BLaER1 treated with 17β-estradiol and CSF1 and Interleukin-3, amounts not matched to agents 10 nM and 100 nM (cell line): ENCODE data around the gene ENHO.
A peak's percentile ranks its signal among the peaks of the same experiment; 100 is the strongest.

ENCODE experiments used
- H3K27ac ChIP-seq, 11 experiments: shearing (Covaris generic); formaldehyde crosslinking; 2 replicates each; pipeline ENCODE4 v1.8.1; 2022
- H3K27me3 ChIP-seq, 11 experiments: shearing (Covaris generic); formaldehyde crosslinking; 2 replicates each; pipeline ENCODE4 v1.8.1; 2022
- H3K36me3 ChIP-seq, 11 experiments: shearing (Covaris generic); formaldehyde crosslinking; 2 replicates each; pipeline ENCODE4 v1.8.1; 2022
- H3K4me1 ChIP-seq, 10 experiments: shearing (Covaris generic); formaldehyde crosslinking; 2 replicates each; pipeline ENCODE4 v1.8.1; 2022
- H3K4me2 ChIP-seq, 11 experiments: shearing (Covaris generic); formaldehyde crosslinking; 2 replicates each; pipeline ENCODE4 v1.8.1; 2022
- H3K4me3 ChIP-seq, 10 experiments: shearing (Covaris generic); formaldehyde crosslinking; 2 replicates each; pipeline ENCODE4 v1.8.1; 2022
- H3K9ac ChIP-seq, 11 experiments: shearing (Covaris generic); formaldehyde crosslinking; 2 replicates each; pipeline ENCODE4 v1.8.1; 2022
- H3K9me3 ChIP-seq, 11 experiments: shearing (Covaris generic); formaldehyde crosslinking; replicated peaks in 1 of 11; 2 replicates each; pipeline ENCODE4 v1.8.1; 2022
- H4K20me1 ChIP-seq, 11 experiments: shearing (Covaris generic); formaldehyde crosslinking; 2 replicates each; pipeline ENCODE4 v1.8.1; 2022
- Cebpa-rat ChIP-seq, 11 experiments: shearing (Covaris generic); IDR thresholded peaks; 2 replicates each; pipeline ENCODE4 v1.8.1; 2022

Gene ENHO

DNA sequence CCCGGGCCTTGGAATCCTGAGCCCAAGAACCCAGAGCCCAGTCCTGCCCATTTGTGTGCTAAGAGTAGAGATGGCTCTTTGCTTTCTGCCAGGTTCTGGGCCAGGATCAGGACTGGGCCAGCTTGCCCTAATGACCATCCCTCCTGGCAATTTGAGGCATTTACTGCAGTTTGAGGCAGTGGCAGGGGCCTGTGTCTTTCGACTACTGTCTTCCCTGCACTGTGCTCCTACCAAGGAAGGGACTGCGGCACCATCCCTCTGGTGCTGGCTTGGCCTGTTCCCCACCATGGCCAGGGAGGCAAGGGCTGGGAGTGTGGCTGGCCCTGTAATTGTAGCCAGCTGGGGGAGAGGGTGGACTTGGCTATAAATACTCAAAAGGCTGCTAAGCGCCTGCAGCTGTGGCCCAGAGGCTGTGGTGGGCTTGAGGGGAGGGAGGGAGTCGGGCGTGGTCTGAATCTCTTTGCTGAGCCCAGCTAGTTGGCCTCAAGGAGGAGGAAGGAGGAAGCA is 4.6 kb downstream of the ENHO start:
- Histone ChIP-seq H3K4me2 (peak overlapping the region; percentile 76 to 93 (median 82)), H3K9ac (peak overlapping the region in 8 of 11 experiments; percentile 3 to 53 (median 26); a peak in 8 of 22 replicates), H3K36me3 (no peaks in the 10 kb centered on the region), H3K4me1 (peaks cover 51 to 83% (median 72%) of the 10 kb centered on the region in 10 experiments), H3K27ac (peak overlapping the region in 7 of 11 experiments; percentile 15 to 74 (median 55); a peak in 12 of 22 replicates), H4K20me1 (peaks cover 0 to 15% (median 0%) of the 10 kb centered on the region in 11 experiments; a peak in 6 of 22 replicates), H3K4me3 (peak overlapping the region in 1 of 10 experiments; percentile 29; a peak in 3 of 20 replicates), H3K9me3 (no peaks in the 10 kb centered on the region), H3K27me3 (peaks cover 5 to 19% (median 12%) of the 10 kb centered on the region in 11 experiments; a peak in 15 of 22 replicates)
- TF ChIP-seq Cebpa-rat (IDR thresholded peaks at IDR 0.05) = no peak

DNA sequence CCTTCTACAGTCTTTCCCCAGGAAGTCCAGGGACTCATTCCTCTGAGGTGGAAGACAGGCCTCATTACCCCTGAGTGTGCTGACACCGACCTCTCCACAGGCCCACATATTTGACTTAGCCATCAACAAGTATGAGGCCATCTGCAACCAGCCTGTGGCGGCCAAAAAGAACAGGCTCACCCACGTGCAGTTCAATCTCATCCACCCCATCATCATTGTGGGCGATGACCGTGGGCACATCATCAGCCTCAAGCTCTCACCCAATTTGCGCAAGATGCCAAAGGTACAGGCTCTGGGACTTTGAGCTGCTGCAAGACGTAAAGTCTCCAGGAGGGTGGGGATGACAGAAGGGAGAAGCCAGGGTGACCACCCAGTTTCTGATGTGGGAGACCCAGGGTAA is 5.6 kb downstream of the ENHO start:
- Histone ChIP-seq H3K4me3 (peak overlapping the region in 1 of 10 experiments; percentile 29; a peak in 1 of 20 replicates), H3K4me1 (peaks cover 50 to 87% (median 76%) of the 10 kb centered on the region in 10 experiments), H4K20me1 (peaks cover 0 to 15% (median 0%) of the 10 kb centered on the region in 11 experiments; a peak in 6 of 22 replicates), H3K9ac (no peak overlapping the region; a peak in 1 of 22 replicates), H3K4me2 (peak overlapping the region; percentile 76 to 93 (median 82)), H3K27me3 (peaks cover under 1 to 13% (median 7%) of the 10 kb centered on the region in 11 experiments; a peak in 14 of 22 replicates), H3K27ac (peak overlapping the region in 3 of 11 experiments; percentile 55 to 74 (median 56); a peak in 4 of 22 replicates), H3K36me3 (no peaks in the 10 kb centered on the region), H3K9me3 (no peaks in the 10 kb centered on the region)
- no peak for TF ChIP-seq Cebpa-rat (IDR thresholded peaks at IDR 0.05)

DNA sequence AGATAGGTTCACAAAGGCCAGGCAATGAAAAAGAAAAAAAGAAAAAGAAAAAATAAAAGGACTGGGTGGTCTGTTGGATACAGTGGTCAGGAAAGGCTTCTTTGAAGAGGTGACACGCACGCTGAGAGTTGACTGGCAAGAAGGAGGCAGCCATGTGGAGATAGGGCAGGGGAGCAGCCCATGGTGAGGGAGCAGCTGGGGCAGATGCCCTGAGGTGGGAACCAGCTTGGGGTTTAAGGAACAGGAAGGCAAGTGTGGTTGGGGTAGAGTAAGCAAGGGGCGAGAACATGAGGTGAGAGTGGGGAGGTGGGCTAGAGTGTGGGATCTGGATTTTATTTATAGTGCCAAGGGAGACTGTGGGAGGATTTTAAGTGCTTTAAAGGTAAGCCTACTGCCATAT is 6.8 kb downstream of the ENHO start:
- Histone ChIP-seq H3K27me3 (0 out of 22 replicates have a peak, but pooled peaks cover 0 to under 1% (median 0%) of the 10 kb centered on the region in 11 experiments), H3K4me3 (no peak overlapping the region), H3K27ac (no peak overlapping the region), H4K20me1 (peaks cover 0 to 15% (median 0%) of the 10 kb centered on the region in 11 experiments; a peak in 2 of 22 replicates), H3K9me3 (no peaks in the 10 kb centered on the region), H3K9ac (no peak overlapping the region), H3K4me1 (peaks cover 44 to 78% (median 70%) of the 10 kb centered on the region in 10 experiments), H3K4me2 (peak overlapping the region in 4 of 11 experiments; percentile 7 to 93 (median 18); a peak in 4 of 22 replicates), H3K36me3 (no peaks in the 10 kb centered on the region)
- no peak for TF ChIP-seq Cebpa-rat (IDR thresholded peaks at IDR 0.05)

DNA sequence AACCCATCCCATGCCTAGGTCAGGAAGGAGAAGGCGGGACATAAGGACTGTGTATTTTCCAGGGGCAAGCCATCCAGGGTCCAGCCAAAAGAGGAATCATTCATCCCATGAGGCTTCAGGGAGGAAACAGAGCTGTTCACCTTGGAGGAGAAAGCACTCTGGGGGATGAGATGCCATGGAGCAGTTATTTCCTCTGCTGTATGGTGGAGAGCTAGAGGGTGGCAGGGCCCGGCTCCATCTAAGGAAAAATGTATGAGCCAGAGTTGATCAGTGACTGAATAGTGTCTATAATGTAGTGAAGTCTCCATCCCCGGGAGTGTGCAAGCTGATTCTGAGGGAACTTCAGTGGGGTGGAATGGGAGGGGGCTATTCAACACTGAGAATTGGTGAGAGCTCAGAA is 8.0 kb downstream of the ENHO start:
- no peak for TF ChIP-seq Cebpa-rat (IDR thresholded peaks at IDR 0.05)
- H3K27me3 ChIP-seq = no peaks in the 10 kb centered on the region
- H3K4me3 ChIP-seq = no peak overlapping the region
- peaks cover 0 to 15% (median 0%) of the 10 kb centered on the region in 11 experiments; a peak in 2 of 22 replicates for H4K20me1 ChIP-seq
- H3K9me3 ChIP-seq = no peaks in the 10 kb centered on the region
- no peak overlapping the region for H3K9ac ChIP-seq
- H3K4me1 ChIP-seq = peaks cover 33 to 71% (median 63%) of the 10 kb centered on the region in 10 experiments
- 0 out of 22 replicates have a peak overlapping the region, but pooled peaks of 1 of the 11 experiments have one; percentile 64 for H3K4me2 ChIP-seq
- H3K36me3 ChIP-seq = no peaks in the 10 kb centered on the region
- H3K27ac ChIP-seq = no peak overlapping the region

DNA sequence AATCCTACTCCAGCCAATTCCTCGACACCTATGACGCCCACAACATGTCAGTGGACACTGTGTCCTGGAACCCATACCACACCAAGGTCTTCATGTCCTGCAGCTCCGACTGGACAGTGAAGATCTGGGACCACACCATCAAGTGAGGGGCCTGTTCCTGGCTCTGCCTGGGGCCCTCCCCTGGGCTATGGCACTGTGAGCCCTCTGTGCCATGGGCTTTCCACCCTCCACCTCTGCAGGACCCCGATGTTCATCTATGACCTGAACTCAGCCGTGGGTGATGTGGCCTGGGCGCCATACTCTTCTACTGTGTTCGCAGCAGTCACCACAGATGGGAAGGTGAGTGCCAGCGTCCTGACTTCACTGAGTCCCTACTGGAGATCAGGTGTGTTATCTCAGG is 8.4 kb downstream of the ENHO start:
- Histone ChIP-seq H3K9ac (no peak overlapping the region; a peak in 1 of 22 replicates), H3K4me1 (peaks cover 28 to 67% (median 59%) of the 10 kb centered on the region in 10 experiments), H3K4me3 (no peak overlapping the region), H3K4me2 (peak overlapping the region in 7 of 11 experiments; percentile 28 to 86 (median 64); a peak in 9 of 22 replicates), H3K27me3 (no peaks in the 10 kb centered on the region), H3K36me3 (no peaks in the 10 kb centered on the region), H3K27ac (no peak overlapping the region), H4K20me1 (peaks cover 0 to 13% (median 0%) of the 10 kb centered on the region in 11 experiments; a peak in 3 of 22 replicates), H3K9me3 (no peaks in the 10 kb centered on the region)
- TF ChIP-seq Cebpa-rat (IDR thresholded peaks at IDR 0.05) = no peak

DNA sequence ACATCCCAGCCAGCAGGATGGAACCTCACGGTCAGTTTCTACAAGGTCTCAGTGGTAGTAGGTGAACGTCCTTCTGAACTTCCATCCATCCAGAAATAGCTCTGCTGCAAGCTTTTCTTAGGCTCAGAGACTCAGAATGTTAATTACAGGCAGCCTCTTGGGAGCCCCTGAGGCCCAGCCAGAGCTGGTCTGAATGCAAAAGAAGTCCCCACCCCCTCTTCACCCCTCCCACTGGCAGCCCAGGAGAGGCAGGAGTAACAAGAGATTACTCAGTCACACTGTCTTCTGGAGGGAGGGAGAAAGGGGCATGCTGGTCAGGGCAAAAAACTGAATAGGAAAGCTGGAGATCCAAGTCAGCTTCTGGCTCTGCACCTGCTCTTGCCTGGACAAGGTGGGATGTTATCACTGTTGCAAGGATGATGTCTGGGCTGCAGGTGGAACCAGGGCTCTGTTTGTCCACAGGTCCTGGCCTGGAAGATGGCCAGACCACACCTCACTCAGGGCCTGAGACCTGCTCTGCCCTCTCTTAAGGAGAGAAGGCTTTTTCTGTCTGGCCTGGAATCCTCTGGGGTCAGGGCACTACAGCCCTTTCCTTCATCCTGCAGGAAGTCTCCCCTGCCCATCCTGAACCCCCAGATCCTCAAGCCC is 9.1 kb downstream of the ENHO start:
- H3K9me3 ChIP-seq = no peaks in the 10 kb centered on the region
- no peaks in the 10 kb centered on the region for H3K36me3 ChIP-seq
- H3K9ac ChIP-seq = peak overlapping the region in 4 of 11 experiments; percentile 9 to 43 (median 21); a peak in 3 of 22 replicates
- H3K4me3 ChIP-seq = no peak overlapping the region
- H3K27ac ChIP-seq = no peak overlapping the region
- H3K4me2 ChIP-seq = peak overlapping the region in 9 of 11 experiments; percentile 24 to 86 (median 64); a peak in 17 of 22 replicates
- H3K4me1 ChIP-seq = peaks cover 21 to 60% (median 52%) of the 10 kb centered on the region in 10 experiments
- TF ChIP-seq Cebpa-rat (IDR thresholded peaks at IDR 0.05) = no peak
- H4K20me1 ChIP-seq = peaks cover 0 to 8% (median 0%) of the 10 kb centered on the region in 11 experiments; a peak in 3 of 22 replicates
- H3K27me3 ChIP-seq = no peaks in the 10 kb centered on the region

DNA sequence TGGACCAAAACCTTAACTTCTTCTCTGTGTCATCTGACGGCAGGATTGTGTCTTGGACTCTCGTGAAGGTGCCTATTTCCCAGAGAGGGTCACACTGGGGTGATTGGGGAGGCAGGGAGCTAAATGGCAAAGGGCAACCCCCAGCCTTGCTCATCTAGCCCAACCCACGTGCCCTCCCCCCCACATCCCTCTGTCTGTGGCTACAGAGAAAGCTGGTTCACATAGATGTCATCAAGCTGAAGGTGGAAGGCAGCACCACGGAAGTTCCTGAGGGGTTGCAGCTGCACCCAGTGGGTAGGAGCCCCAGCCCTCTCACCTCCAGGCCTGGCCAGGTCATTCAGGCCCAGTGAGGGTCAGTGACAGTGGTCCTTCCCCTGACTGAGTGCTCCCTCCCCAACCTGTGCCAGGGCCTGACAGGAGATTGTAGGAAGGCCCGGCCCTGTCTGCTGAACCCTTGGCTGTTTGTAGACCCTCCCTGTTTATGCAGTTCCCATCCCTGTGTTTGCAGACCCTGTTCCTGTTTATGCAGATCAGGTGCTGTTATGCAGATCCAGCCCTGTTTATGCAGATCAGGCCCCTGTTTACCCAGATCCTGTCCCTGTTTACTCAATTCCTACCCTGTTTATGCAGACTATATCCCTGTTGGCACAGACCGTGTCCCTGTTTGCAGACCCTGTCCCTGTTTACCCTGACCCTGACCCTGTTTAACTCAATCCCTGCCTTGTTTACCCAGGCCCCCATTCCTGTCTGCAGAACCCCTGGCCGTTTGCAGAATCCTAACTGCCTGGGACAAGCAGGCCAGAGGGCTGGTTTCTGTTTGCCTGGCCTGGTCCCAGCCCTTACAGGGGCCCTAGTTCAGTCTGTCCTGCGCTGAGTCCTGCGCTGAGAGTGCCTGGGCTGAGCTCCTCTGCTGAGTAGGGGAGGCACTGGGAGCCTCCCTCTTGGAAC is 10.4 kb downstream of the ENHO start:
- Histone ChIP-seq H3K36me3 (no peaks in the 10 kb centered on the region), H3K27ac (no peak overlapping the region), H4K20me1 (peaks cover 0 to 3% (median 0%) of the 10 kb centered on the region in 11 experiments; a peak in 2 of 22 replicates), H3K27me3 (no peaks in the 10 kb centered on the region), H3K4me3 (no peak overlapping the region), H3K4me2 (peak overlapping the region in 9 of 11 experiments; percentile 24 to 86 (median 64); a peak in 17 of 22 replicates), H3K4me1 (peaks cover 8 to 47% (median 39%) of the 10 kb centered on the region in 10 experiments), H3K9me3 (no peaks in the 10 kb centered on the region), H3K9ac (peak overlapping the region in 3 of 11 experiments; percentile 20 to 43 (median 27); a peak in 2 of 22 replicates)
- TF ChIP-seq Cebpa-rat (IDR thresholded peaks at IDR 0.05) = no peak
